Astrocyte of the cerebellum (primary cell): ENCODE data around the gene BRINP1.

Experiments used
- DNase-seq: peaks from one replicate; pipeline ENCODE4 v3.0.0-alpha.2; 2011; ENCODE audit warnings: low read depth
- H3K4me3 ChIP-seq: 2 replicates; pipeline ENCODE4 v1.5.1; 2011; ENCODE audit warnings: mild to moderate bottlenecking, low read depth, low read length, moderate library complexity
- in situ Hi-C: cut with HindIII; loops from 2 replicates; pipeline ENCODE4 v1.10.0; 2017; ENCODE audit warnings: low sequenced_read_pairs
- TF ChIP-seq, protein P1 (sequence below): IDR thresholded peaks from 2 replicates; pipeline ENCODE4 v1.5.1; 2012; ENCODE audit warnings: low read length, low read depth, moderate library complexity, mild to moderate bottlenecking; ENCODE audit errors: missing control alignments

BRINP1 gene

DNA sequence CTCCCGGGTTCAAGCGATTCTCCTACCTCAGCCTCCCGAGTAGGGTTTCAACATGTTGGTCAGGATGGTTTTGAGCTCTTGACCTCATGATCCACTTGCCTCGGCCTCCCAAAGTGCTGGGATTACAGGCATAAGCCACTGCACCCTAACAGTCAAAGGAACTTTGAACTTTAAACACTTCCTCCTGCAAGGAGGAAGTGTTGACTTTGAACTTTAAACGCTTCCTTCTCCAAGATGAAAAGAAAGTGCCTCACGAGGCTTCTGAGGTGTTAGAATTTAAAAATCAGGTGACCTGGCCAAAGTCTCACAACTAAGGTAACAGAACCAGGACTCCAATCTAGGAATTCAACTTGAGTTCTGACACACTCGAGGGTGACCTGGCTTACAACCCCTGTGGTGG lies 150.9 kb downstream of the BRINP1 start:
- no peak overlapping the region for H3K4me3 ChIP-seq
- in situ Hi-C loops: no loop called here
- DNase-seq: no peak
- TF ChIP-seq, protein P1, sequence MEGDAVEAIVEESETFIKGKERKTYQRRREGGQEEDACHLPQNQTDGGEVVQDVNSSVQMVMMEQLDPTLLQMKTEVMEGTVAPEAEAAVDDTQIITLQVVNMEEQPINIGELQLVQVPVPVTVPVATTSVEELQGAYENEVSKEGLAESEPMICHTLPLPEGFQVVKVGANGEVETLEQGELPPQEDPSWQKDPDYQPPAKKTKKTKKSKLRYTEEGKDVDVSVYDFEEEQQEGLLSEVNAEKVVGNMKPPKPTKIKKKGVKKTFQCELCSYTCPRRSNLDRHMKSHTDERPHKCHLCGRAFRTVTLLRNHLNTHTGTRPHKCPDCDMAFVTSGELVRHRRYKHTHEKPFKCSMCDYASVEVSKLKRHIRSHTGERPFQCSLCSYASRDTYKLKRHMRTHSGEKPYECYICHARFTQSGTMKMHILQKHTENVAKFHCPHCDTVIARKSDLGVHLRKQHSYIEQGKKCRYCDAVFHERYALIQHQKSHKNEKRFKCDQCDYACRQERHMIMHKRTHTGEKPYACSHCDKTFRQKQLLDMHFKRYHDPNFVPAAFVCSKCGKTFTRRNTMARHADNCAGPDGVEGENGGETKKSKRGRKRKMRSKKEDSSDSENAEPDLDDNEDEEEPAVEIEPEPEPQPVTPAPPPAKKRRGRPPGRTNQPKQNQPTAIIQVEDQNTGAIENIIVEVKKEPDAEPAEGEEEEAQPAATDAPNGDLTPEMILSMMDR: no peak

DNA sequence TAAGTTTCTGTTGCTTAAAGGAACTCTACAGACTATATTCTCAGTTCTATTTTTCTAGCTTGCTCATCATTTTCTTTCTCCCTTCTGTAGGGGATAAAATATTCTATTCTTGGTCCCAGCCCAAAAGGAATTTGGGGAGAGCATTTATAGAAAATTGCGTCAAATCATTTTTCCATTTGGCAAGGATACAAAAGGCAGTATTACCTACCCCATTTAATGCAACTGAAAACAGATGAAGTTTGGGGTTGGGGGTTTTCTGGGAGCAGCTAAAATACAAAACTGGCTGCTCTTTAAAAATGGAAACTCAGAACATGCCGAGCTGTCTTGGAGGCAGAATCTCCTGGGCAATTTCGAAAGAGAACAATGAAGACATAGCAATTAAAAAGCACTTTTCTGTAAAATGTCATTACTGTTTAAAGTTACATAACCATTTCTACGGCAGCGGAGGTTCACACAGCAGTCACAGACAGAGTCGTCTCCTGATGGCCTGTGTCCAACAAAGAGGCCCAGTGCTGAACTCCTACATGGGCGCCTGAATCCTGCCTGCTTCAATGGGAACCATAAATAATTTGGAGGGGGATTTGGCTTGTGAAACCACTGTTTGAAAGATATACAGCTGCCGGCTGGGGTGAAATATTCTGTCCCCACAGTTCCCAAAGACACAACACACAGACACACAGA lies 152.4 kb downstream of the BRINP1 start:
- in situ Hi-C loops: no loop called here
- TF ChIP-seq, protein P1: no peak
- no peak for DNase-seq
- H3K4me3 ChIP-seq: no peak overlapping the region

DNA sequence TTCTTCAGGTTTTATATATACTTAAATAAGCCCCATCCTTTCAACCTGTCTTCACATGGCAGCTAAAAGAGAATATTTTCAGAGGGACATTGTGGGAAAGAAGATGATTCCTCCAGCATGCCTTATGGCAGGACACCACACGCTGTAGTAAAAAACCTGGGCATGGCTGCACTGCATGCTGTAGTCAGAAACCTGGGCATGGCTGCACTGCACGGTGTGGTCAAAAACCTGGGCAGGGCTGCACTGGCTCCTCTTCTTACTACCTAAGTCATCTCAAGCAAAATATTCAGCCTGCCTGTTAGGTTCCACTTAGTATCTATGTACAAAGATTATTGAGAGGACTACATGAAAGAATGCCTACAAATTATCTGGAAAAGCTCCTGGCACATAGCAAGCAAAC lies 153.6 kb downstream of the BRINP1 start:
- H3K4me3 ChIP-seq: no peak overlapping the region
- TF ChIP-seq, protein P1: no peak
- in situ Hi-C loops: no loop called here
- no peak for DNase-seq

DNA sequence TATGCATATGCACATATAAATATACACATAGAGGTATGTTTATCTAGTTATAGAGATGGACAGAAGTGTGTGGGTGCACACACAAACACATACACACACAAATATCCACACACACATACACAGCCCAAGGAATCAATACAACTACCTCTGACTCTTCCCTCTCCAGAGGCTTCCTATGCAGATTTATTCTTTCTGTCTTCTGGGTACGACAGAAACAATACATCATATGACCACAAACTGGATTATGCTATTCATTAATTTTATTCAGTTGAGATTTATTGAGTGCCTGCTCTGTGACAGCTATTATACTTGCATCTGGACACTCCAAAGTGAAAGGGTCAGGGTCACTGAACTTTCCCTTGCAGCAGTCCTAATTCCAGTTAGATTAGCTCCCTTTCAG lies 155.8 kb downstream of the BRINP1 start:
- in situ Hi-C loops: no loop called here
- no peak for DNase-seq
- TF ChIP-seq, protein P1: no peak
- H3K4me3 ChIP-seq: no peak overlapping the region

DNA sequence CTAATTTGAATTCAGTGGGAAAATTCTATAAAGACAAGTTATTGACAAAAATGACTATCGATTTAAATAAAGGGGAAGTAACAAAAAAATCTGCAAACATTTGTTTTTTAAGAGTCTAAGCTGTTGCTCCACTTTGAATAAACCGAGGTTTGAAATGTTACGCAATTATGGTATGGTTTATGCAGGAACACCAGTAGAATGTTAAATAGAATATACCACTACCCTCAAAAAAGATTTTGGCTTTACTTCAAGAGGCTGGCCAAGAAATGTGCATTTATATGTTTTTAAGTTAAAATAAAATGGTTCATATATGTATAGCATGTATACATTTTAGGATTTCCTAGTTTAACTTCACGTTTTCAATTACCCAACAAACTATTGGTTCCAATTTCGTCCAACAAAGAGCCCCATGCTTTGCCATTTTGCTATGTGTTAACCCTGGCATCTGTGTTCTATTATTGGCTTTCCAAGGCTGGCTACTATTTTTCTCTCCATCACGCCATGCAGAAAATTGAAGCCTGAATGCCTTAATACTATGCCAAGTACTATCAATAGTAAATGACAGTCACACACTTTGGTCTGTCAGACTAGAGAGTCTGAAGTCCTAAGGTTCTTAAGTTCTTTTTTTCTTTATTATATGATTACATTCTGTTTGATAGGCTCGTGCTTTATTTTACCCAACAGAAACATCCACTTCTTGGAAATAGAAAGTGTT lies 171.2 kb downstream of the BRINP1 start:
- no peak overlapping the region for H3K4me3 ChIP-seq
- TF ChIP-seq, protein P1: no peak
- in situ Hi-C loops: no loop called here

DNA sequence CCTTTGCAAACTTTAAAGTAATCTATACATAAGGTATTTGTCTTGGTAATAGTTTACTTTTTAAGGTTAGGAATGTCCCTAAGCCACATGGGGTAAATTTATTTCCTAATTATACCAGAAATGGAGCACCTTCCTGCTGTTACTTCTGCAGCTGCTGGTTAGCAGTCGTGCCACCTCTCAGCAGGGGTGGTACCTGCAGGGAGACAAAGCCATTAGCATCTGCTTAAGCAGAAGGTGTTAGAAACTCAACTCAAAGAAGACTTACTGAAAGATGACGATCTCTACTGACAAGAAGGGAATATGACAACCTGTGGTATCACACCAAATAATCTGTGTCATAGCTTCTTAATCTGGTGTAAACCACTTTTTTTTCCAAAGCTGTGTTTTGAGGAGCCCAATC lies 173.7 kb downstream of the BRINP1 start:
- TF ChIP-seq, protein P1: no peak
- no peak for DNase-seq
- in situ Hi-C loops: no loop called here
- no peak overlapping the region for H3K4me3 ChIP-seq

More for the DNA sequence above, 171.2 kb downstream of the BRINP1 start:
- no peak for DNase-seq
